ENCODE results near the gene KCNIP4. TPM values are rescaled to one million over a fixed set of nuclear protein-coding genes. Genes with fewer than 3 reads are reported as not detected.

The KCNIP4 gene
- total and polyA plus RNA-seq, 11 donors, result 0.19 TPM; not detected in 10

- Histone ChIP-seq H3K9me3 (no peaks in the 10 kb centered on the region), H3K36me3 (no peaks in the 10 kb centered on the region), H3K27ac (no peak overlapping the region), H3K4me1 (no peaks in the 10 kb centered on the region), H3K4me3 (no peak overlapping the region), H3K27me3 (no peaks in the 10 kb centered on the region)
- no peak for ATAC-seq
- TF ChIP-seq CTCF (IDR thresholded peaks at IDR 0.05) (no peak), POLR2A (IDR thresholded peaks at IDR 0.05) (no peak)
- no peak for DNase-seq
- intact Hi-C loops (cut with DNase I), result no loop called here
- 64 to 70% (median 67%) methylated on average over 2 of the region's 2 CpGs for WGBS, 4 donors
Measured at GRCh38 chr4:21885241-21885640, 63.3 kb downstream of the KCNIP4 start.

GRCh38 chr4:21884615-21885014 is 64.0 kb downstream of the KCNIP4 start:
- Histone ChIP-seq H3K4me3 (no peak overlapping the region), H3K27ac (no peak overlapping the region), H3K36me3 (no peaks in the 10 kb centered on the region), H3K27me3 (no peaks in the 10 kb centered on the region), H3K4me1 (no peaks in the 10 kb centered on the region), H3K9me3 (no peaks in the 10 kb centered on the region)
- no peak for TF ChIP-seq CTCF (IDR thresholded peaks at IDR 0.05)
- no peak for TF ChIP-seq POLR2A (IDR thresholded peaks at IDR 0.05)
- 73 to 81% (median 77%) methylated on average over 2 of the region's 2 CpGs for WGBS, 4 donors
- intact Hi-C loops (cut with DNase I), result no loop called here
- no peak for ATAC-seq
- no peak for DNase-seq

- intact Hi-C loops (cut with DNase I), result no loop called here
- DNase-seq, result no peak
- 67 to 81% (median 71%) methylated on average over 4 of the region's 4 CpGs for WGBS, 4 donors
- TF ChIP-seq POLR2A (IDR thresholded peaks at IDR 0.05) (no peak), CTCF (IDR thresholded peaks at IDR 0.05) (no peak)
- Histone ChIP-seq H3K9me3 (no peaks in the 10 kb centered on the region), H3K4me3 (no peak overlapping the region), H3K4me1 (no peaks in the 10 kb centered on the region), H3K36me3 (no peaks in the 10 kb centered on the region), H3K27ac (no peak overlapping the region), H3K27me3 (no peaks in the 10 kb centered on the region)
- ATAC-seq, result no peak
Measured at GRCh38 chr4:21882051-21882839, 66.3 kb downstream of the KCNIP4 start.

GRCh38 chr4:21879187-21879586 is 69.4 kb downstream of the KCNIP4 start:
- Histone ChIP-seq H3K36me3 (no peaks in the 10 kb centered on the region), H3K27ac (no peak overlapping the region), H3K4me1 (no peaks in the 10 kb centered on the region), H3K4me3 (no peak overlapping the region), H3K9me3 (no peaks in the 10 kb centered on the region), H3K27me3 (no peaks in the 10 kb centered on the region)
- 54 to 83% (median 68%) methylated on average over 3 of the region's 3 CpGs for WGBS, 4 donors
- TF ChIP-seq POLR2A (IDR thresholded peaks at IDR 0.05) (no peak), CTCF (IDR thresholded peaks at IDR 0.05) (no peak)
- ATAC-seq, result no peak
- DNase-seq, result no peak
- intact Hi-C loops (cut with DNase I), result no loop called here

All from heart left ventricle (tissue), 16 donors.